HepG2 (cell line): ENCODE data around the gene SRRT.

Source experiments
- CENPT ChIP-seq: sonication (generic); formaldehyde crosslinking; IDR thresholded peaks from 2 replicates; pipeline ENCODE4 v1.8.0; 2022; ENCODE audit warnings: low read depth, mild to moderate bottlenecking, moderate library complexity, missing genetic modification reagents
- KLF16 ChIP-seq, 2 experiments: sonication (generic) in 1 of 2; formaldehyde crosslinking in 1 of 2; IDR thresholded peaks; 2 replicates each; pipeline versions ENCODE4 v1.6.1 to v1.8.0; 2016 to 2023; ENCODE audit warnings: missing genetic modification reagents in 2 of 2, missing compliant biosample characterization in 1 of 2
- SP140L ChIP-seq: sonication (generic); formaldehyde crosslinking; IDR thresholded peaks from 2 replicates; pipeline ENCODE4 v1.4.0; 2020; ENCODE audit warnings: missing genetic modification reagents, borderline replicate concordance
- ZKSCAN1 ChIP-seq: fragments of 150-350 bp; IDR thresholded peaks from 2 replicates; pipeline ENCODE4 v1.6.1; 2014; ENCODE audit warnings: low read length

GRCh38 chr7:100894860-100895700, 20.2 kb downstream of the SRRT start:
- no peak for TF ChIP-seq CENPT
- TF ChIP-seq SP140L (CRISPR knock-in tag): no peak
- TF ChIP-seq ZKSCAN1: no peak
- TF ChIP-seq KLF16 (CRISPR knock-in tag; IDR thresholded peaks at IDR 0.05): no peak
